Stomach (tissue), 9 donors: ENCODE data around the gene CAPZB. TPM values are rescaled to one million over a fixed set of nuclear protein-coding genes. Genes with fewer than 3 reads are reported as not detected.

Experiments used
- DNase-seq, 2 donors: peaks; one replicate each; pipeline versions ENCODE4 v3.0.0 to v3.0.0-alpha.2; 2013 to 2019
- H3K27ac ChIP-seq, 5 donors: fragments of 200-600 bp in 4 of 5; sonication (generic) in 4 of 5; one replicate each; pipeline ENCODE4 v1.5.1; 2013 to 2019; ENCODE audit warnings: mild to moderate bottlenecking in 1 of 5, moderate library complexity in 1 of 5
- H3K27me3 ChIP-seq, 3 donors: fragments of 200-600 bp; sonication (generic); one replicate each; pipeline ENCODE4 v1.5.1; 2017 to 2019; ENCODE audit warnings: mixed run types in 1 of 3
- H3K36me3 ChIP-seq, 4 donors: fragments of 200-600 bp; sonication (generic); 1 replicate in 3 of 4; 2 replicates in 1 of 4; pipeline ENCODE4 v1.5.1; 2016 to 2019
- H3K4me1 ChIP-seq, 4 donors: fragments of 200-600 bp; sonication (generic); one replicate each; pipeline ENCODE4 v1.5.1; 2016 to 2019
- H3K4me3 ChIP-seq, 4 donors: fragments of 200-600 bp; sonication (generic) in 3 of 4; one replicate each; pipeline ENCODE4 v1.5.1; 2016 to 2019; ENCODE audit warnings: mild to moderate bottlenecking in 1 of 4
- H3K9me3 ChIP-seq, 4 donors: fragments of 200-600 bp; sonication (generic); one replicate each; pipeline ENCODE4 v1.5.1; 2016 to 2019
- CTCF ChIP-seq, 7 experiments: fragments of 450-650 bp in 4 of 7; fragments of 200-600 bp in 3 of 7; sonication (generic) in 3 of 7; IDR thresholded peaks; one replicate each; pipeline ENCODE4 v1.5.1; 2016 to 2019; ENCODE audit warnings: antibody characterized with exemption in 7 of 7, control low read depth in 2 of 7, mild to moderate bottlenecking in 1 of 7
- EP300 ChIP-seq: sonication (generic); formaldehyde crosslinking; IDR thresholded peaks from one replicate; pipeline ENCODE4 v1.6.1; 2017; ENCODE audit warnings: antibody characterized with exemption
- POLR2A ChIP-seq, 4 donors: fragments of 450-650 bp; IDR thresholded peaks; one replicate each; pipeline ENCODE4 v1.6.1; 2016; ENCODE audit warnings: antibody characterized with exemption in 4 of 4, control low read depth in 2 of 4, mild to moderate bottlenecking in 1 of 4, moderate library complexity in 1 of 4
- POLR2AphosphoS5 ChIP-seq, 3 donors: sonication (generic); formaldehyde crosslinking; IDR thresholded peaks; one replicate each; pipeline ENCODE4 v1.6.1; 2016; ENCODE audit warnings: antibody characterized with exemption in 3 of 3
- WGBS, 5 donors: extraction: QIAGEN DNeasy Blood & Tissue Kit in 3 of 5; methylation state at CpG; one replicate each; pipeline versions ENCODE4 v1.1.5 to v1.1.7; 2013 to 2018; 5-methylcytosine and 5-hydroxymethylcytosine counted together
- intact Hi-C: fragments of 100-400 bp; cut with DNase I; formaldehyde crosslinking; loops from one replicate; pipeline ENCODE4 v1.15.1; 2023; ENCODE audit warnings: low total_unique reads
- polyA plus RNA-seq, 3 donors: library from polyadenylated mRNA; stranded (reverse); fragments of 200-250 nt; gene quantifications; one replicate each; pipeline ENCODE4 v1.2.3, GENCODE V29; 2013
- total RNA-seq, 5 donors: library from RNA; depleted of rRNA; stranded (reverse); fragments of >200 nt; gene quantifications; one replicate each; pipeline versions ENCODE4 v1.1.0 to v1.2.3, GENCODE V29; 2014 to 2016
- donor health status: healthy with polysubstance abuse.
- donor health status: Bipolar disorder and iron deficiency.
- donor health status: healthy.

The CAPZB gene
- total and polyA plus RNA-seq, 8 donors = 84.9 to 345 (median 155) TPM

DNA sequence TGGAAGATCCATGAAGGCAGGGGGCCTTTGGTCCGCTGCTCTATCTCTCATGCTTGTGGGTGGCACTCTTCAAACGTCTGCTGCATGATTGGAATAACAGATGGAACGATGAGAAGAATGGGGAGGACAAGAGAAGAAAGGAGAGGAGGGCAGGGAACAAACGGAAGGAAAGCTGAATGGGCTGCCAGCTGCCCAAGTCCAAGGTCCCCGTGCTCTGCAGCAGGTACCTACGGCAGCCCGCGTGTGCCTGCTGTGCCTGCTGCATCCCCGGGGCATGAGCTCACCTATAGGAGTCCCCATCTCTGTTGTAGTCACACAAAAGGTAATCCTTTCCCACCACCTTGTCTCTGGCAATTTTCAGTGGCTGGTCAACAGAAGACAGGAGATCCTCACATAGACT, 100.1 kb downstream of the CAPZB start:
- DNase-seq = peak in 1 of 2 donors; percentile 40
- Histone ChIP-seq H3K9me3 (no peaks in the 10 kb centered on the region), H3K4me3 (peak overlapping the region in 1 of 4 donors; percentile 6), H3K4me1 (peaks cover 40 to 76% (median 58%) of the 10 kb centered on the region in 4 donors), H3K36me3 (peaks cover 8 to 52% (median 44%) of the 10 kb centered on the region in 4 donors), H3K27me3 (no peaks in the 10 kb centered on the region), H3K27ac (peak overlapping the region; percentile 65 to 84 (median 73))
- WGBS, 5 donors = 51 to 70% (median 68%) methylated on average over 9 of the region's 9 CpGs
- TF ChIP-seq EP300 = no peak
- TF ChIP-seq CTCF (IDR thresholded peaks at IDR 0.05) = no peak
- TF ChIP-seq POLR2A (IDR thresholded peaks at IDR 0.05) = no peak
- no peak for TF ChIP-seq POLR2AphosphoS5 (IDR thresholded peaks at IDR 0.05)
- intact Hi-C loops = loop anchor here (10.0 kb wide), 1 partner anchor 200 kb away; no protein-coding TSS in a partner anchor

DNA sequence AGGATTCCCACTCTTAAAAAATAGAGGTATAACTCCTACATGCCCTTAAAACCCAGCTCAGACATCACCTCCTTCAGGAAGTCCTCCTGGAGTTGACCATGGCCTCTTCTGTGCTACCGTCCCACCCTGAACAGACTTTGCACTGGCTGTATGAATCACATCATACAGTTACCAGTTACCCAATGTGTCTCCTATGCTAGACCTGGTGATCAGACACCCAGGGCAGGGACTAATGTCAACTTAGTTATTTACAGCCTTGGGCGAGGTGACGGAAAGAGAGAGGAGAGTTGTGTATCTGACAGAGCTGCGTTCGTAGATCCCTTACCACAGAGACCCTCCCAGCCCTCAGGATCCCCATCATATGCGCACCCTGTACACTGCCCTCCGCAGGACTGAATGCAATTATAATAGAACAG, 100.6 kb downstream of the CAPZB start:
- H3K4me1 ChIP-seq = peaks cover 36 to 71% (median 53%) of the 10 kb centered on the region in 4 donors
- H3K27me3 ChIP-seq = no peaks in the 10 kb centered on the region
- H3K27ac ChIP-seq = peak overlapping the region; percentile 65 to 84 (median 73)
- H3K4me3 ChIP-seq = peak overlapping the region in 1 of 4 donors; percentile 6
- peak; percentile 33 to 72 for DNase-seq
- intact Hi-C loops = loop anchor here (10.0 kb wide), 1 partner anchor 200 kb away; no protein-coding TSS in a partner anchor
- 72 to 85% (median 78%) methylated on average over 7 of the region's 7 CpGs for WGBS, 5 donors
- H3K9me3 ChIP-seq = no peaks in the 10 kb centered on the region
- TF ChIP-seq CTCF (IDR thresholded peaks at IDR 0.05) (no peak), POLR2AphosphoS5 (IDR thresholded peaks at IDR 0.05) (peak in 2 of 3 donors; percentile 13 to 71)
- peaks cover 12 to 57% (median 48%) of the 10 kb centered on the region in 4 donors for H3K36me3 ChIP-seq

GRCh38 chr1:19384113-19384512, 101.2 kb downstream of the CAPZB start:
- intact Hi-C loops = loop anchor here (10.0 kb wide), 1 partner anchor 201 kb away; no protein-coding TSS in a partner anchor

GRCh38 chr1:19382222-19382621, 103.1 kb downstream of the CAPZB start:
- WGBS, 5 donors = 54 to 83% (median 71%) methylated on average over 4 of the region's 4 CpGs
- H3K36me3 ChIP-seq = peaks cover 24 to 81% (median 74%) of the 10 kb centered on the region in 4 donors
- DNase-seq = no peak
- no peaks in the 10 kb centered on the region for H3K9me3 ChIP-seq
- no peaks in the 10 kb centered on the region for H3K27me3 ChIP-seq
- intact Hi-C loops = loop anchor here (10.0 kb wide), 1 partner anchor 203 kb away; no protein-coding TSS in a partner anchor
- H3K4me3 ChIP-seq = no peak overlapping the region
- TF ChIP-seq EP300 = no peak
- no peak for TF ChIP-seq POLR2A (IDR thresholded peaks at IDR 0.05)
- TF ChIP-seq POLR2AphosphoS5 (IDR thresholded peaks at IDR 0.05) = no peak
- TF ChIP-seq CTCF (IDR thresholded peaks at IDR 0.05) = no peak
- H3K4me1 ChIP-seq = peaks cover 32 to 52% (median 37%) of the 10 kb centered on the region in 4 donors
- peak overlapping the region in 2 of 5 donors; percentile 5 to 51 for H3K27ac ChIP-seq

More at GRCh38 chr1:19384113-19384512, 101.2 kb downstream of the CAPZB start:
- peak overlapping the region in 4 of 5 donors; percentile 10 to 75 (median 72) for H3K27ac ChIP-seq
- peaks cover 36 to 65% (median 48%) of the 10 kb centered on the region in 4 donors for H3K4me1 ChIP-seq
- H3K9me3 ChIP-seq = no peaks in the 10 kb centered on the region
- TF ChIP-seq POLR2AphosphoS5 (IDR thresholded peaks at IDR 0.05) (no peak), EP300 (no peak), CTCF (IDR thresholded peaks at IDR 0.05) (no peak), POLR2A (IDR thresholded peaks at IDR 0.05) (no peak)
- WGBS, 5 donors = 65 to 82% (median 70%) methylated on average over 4 of the region's 4 CpGs
- H3K36me3 ChIP-seq = peaks cover 14 to 63% (median 55%) of the 10 kb centered on the region in 4 donors
- H3K27me3 ChIP-seq = no peaks in the 10 kb centered on the region
- H3K4me3 ChIP-seq = no peak overlapping the region
- peak in 1 of 2 donors; percentile 74 for DNase-seq
